Measurements from ENCODE around the gene RBSN. TPM values are rescaled to one million over a fixed set of nuclear protein-coding genes. Genes with fewer than 3 reads are reported as not detected.
"Not testable (repeated sequence)": the region's sequence is repeated elsewhere in the genome, so short reads cannot be mapped to it uniquely, and the experiment has no call there.

RBSN gene
- polyA plus RNA-seq (2013, experiment 1 of 2; ENCODE audit: insufficient read length), result 14.8 TPM
- polyA plus RNA-seq (2013, experiment 2 of 2; ENCODE audit: insufficient read length), result 16.4 TPM

DNA sequence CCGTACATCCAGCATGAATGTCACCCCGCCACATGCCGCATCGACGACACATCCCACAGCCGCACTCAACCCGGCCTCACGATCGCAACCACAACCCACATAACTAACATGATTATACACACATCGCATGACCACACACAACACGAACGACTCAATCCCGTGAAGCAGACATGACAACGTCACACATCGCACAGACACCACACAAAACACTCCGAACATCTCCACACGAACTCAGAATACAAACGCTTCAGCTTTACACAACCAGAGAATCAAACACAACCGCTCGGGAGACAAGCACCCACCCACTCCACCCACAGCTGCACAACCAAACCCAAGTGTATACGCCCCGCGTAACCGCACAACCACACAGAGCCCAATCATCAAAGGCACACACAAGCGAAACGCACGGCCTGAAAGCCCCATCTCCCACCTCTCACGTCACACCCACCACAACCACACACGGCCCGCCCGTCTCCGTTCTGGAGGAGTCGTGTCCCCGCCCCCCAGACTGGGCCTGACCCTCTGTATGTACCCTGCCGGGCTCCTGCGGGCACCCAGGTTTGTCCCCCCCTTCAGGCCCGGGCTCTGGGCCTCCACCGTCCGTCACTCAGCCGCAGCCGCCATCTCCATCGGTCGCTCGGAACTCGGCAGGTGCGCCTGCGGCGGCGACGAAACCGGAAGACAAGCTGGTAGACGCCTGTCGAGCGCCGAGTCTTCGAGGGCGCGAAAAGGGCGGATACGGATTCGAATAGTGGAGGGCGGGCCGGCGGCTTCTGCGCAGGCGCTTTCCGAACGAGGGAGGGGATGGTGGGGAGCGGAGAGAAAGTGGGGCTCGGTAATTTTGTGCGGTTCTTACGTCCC is at the start of gene RBSN:
Gene RBSN, minus strand, starts transcription at position 646 of the 861 bp plus-strand sequence. CDS start 3,028 bp downstream, outside the sequence.
- DNase-seq, result peak; percentile 95

DNA sequence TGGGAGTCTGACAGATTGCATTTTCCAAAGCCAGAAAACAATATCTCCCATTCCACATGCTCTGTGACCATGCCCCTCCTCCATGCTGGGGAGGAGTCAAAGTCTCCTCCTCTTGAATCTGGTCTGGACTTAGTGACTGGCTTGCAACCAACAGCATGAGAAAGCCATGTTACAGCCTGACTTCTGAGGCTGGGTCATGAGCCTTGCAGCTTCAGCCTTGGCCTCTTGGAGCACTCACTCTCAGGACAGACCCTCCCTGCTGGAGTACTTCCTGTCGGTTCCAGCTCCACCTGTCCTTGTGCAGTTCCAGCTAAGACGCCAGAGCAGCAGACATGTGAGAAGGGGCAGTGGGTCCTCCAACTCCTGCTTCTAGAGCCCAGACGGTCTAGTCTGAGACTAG is 49.7 kb upstream of the RBSN start:
- DNase-seq, result peak; percentile 6

DNA sequence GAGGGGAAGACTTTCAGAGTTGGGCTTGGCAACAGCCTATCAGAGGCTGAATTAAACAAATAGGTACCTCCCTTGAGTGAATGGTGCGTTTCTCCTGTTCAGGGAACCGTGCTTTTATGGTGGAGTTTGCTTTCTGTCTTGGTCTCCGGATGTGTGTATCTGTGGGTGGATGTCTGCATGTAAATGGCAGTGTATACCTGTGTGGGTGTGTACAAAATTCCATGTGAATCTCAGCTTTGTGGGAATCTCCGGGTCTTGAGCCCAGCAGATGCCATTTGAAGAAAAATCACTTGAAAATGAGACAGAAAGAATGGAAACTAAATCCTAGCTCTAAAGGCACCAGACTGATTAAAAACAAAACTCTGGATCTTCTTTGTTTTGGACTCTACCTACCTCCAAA is 37.9 kb upstream of the RBSN start:
- DNase-seq, result not testable (repeated sequence)

DNA sequence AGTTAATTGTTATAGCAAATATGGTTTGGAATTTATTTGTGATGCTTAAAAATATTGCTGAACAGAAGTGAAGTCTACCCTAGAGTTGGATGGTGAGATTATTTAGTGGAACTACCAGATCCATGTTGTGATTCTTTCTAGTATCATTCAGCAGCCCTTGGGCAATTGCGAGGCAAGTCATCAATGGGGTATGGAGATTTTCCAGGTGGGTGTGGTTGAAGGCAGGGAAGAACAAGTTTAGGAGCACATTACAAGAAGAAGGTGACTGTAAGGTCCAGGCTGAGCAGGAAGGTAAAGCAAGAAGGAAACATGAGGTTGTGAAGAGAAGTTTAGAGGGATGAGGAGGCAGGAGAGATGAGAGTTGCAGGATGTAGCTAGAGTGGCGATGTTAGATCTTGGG is 36.0 kb upstream of the RBSN start:
- DNase-seq, result not testable (repeated sequence)

DNA sequence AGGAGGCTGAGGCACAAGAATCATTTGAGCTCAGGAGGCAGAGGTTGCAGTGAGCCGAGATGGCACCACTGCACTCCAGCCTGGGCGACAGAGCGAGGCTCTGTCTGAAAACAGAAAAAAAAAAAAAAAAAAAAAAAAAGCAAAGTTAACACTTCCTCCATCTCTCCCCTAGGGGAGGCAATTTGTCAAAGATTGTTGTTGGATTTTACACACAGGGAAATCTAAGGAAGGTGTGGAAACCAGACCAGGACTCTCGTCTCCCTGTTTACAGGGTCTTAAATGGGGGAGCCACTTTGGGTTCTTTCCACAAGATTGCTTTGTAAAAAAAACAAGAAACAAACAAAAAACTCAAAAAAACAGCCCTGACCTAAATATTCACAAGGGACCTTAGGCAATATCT is 29.5 kb upstream of the RBSN start:
- DNase-seq, result not testable (repeated sequence)

DNA sequence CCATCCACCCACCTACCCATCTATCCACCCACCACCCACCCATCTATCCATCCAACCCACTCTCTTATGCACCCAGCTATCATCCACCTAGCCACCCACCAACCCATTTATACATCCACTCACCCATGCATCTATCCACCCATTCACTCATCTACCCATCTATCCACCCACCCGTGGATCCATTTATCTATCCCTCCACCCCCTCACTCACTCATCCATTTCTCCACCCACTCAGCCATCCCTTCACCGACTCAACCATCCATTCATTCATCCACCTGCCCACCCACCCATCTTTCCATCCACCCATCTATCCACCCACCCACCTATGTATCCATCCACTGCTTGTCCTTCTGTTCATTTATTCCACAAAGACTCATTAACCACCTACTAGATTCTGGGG is 28.0 kb upstream of the RBSN start:
- not testable (repeated sequence) for DNase-seq

DNA sequence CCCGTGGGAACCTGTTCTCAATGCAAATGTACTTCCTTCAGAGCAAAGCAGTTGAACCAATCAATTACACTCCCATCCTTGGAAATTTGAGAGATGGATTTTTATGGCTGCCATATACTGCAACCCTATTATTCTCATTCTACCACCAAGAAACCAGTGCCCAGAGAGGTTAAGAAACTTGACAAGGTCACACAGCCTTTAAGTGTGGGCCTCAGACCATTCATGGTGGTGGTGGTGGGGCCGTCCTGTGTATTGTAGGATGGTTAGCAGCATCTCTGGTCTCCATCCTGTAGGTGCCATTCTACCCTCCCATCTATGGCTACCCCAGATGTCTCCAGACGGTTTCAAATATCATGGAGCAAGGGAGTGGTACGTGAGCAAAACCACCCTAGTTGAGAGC is 23.4 kb upstream of the RBSN start:
- DNase-seq, result no peak

DNA sequence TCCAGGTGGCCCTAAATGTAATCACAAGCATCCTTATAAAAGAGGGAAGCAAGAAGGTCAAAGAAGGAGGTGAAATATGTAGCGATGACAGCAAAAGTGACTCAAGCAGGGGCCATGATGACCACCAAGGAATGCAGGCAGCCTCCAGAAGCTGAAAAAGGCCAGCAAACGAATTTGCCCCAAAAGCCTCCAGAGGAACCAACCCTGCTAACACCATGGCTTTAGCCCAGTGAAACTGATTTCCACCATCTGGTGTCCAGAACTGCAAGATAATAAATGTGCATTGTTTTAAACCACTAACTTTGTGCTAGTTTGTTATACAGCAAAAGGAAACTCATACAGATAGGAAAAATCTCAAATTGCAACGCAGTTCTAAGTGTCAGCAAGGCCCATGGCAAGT is 23.0 kb upstream of the RBSN start:
- no peak for DNase-seq

DNA sequence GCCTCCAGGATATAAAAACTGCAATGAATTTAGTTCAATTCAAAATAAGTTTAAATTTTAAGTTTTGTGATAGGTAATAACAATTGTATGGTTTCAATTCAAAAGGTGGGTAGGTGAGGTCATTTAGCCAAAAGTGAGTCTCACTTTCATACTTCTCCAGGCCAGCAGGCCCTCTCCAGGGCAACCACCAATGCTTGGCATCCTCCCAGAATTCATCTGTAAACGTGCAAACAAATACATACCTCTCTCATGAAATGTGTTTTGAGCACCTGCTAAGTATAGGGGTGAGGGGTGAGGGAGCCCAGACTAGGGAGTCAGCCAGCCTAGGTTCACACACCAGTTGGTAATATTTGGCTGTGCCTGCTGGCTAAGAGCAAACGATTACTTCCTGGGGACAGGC is 22.0 kb upstream of the RBSN start:
- no peak for DNase-seq

DNA sequence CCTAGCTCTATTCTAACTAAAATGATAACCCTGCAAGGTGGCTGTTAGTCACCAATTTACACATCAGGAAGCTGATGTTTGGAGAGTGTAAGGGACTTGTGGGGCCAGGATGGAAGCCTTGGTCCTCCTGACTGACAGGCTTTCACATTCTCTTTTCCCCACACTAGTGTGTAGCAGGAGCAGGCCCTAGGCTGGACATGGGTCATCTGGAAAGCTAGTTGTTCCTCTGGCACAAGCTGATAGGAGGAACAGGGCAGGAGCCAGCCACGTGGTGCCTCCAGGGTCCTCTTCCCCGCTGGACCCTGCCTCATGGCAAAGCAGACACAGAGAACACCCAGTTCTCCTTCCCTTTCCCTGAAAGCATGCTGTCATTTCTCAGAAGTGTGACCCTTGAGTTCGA is 18.1 kb upstream of the RBSN start:
- no peak for DNase-seq

DNA sequence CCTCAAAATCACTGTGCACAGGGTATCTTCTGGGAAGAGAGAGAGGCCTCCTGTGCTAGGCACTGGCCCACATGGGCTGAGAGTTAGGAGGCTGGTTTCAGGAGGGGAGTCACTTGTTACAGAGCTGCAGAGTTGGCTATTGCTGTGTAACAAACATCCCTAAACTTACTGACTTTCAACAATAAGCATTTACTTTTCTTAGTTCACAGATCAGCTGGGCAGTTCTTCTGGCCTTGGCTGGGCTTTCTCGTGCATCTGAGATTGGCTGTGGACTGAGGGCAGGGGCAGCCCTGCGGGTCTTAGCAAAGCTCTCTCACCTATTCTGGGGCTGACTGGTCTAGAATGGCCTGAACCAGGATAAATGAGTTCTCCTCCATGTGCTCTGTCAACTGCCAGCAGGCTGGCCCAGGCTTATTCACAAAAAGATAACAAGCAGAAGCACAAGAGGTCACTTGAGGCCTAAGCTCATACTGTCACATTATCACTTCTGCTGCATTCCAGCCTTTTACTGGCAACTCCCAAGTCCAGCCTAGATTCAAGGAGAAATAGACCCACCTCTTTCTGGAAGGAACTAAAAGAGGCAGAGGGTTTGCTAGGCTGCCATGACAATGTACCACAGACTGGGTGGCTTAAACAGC is 17.2 kb upstream of the RBSN start:
- no peak for DNase-seq

DNA sequence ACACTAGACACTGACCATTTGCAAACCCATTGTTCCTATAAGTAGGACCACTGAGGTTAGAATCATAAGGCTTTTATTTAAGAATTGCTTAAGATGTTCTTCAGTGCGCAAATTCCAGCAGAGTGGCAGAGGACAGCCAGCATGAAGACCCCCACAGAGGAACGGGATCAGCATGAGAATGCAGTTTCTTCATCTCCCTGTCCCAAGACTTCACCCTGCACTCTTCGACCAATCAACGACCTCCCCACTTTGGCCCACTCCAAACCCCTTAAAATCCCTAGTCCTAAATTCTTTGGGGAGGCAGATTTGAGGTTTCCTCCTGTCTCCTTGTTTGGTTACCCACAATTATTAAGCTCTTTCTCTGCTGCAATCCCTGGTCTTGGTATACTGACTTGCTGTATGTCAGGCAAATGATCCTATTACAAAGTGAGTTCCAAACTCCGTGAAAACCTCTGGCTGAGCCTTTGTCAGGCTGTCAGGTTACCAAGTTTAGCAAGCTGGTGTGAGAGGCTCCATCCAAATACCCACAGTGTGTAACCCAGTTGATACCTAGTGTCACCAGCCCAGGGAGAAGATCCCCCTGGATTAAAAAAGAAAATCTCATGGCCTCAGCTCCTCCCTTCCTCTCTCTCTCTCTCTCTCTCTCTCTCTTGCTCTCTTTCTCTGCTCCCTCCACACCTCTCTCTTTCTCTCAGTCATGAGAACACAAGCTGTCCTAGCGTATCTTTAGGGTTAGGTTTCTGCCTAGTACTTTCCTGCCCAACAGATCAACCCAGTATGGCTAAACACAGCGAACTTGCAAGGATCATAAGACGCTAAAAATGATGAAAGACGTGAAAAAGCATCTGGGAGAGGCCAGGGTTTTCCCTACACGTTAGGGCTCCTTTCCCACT is 15.8 kb upstream of the RBSN start:
- DNase-seq, result no peak

DNA sequence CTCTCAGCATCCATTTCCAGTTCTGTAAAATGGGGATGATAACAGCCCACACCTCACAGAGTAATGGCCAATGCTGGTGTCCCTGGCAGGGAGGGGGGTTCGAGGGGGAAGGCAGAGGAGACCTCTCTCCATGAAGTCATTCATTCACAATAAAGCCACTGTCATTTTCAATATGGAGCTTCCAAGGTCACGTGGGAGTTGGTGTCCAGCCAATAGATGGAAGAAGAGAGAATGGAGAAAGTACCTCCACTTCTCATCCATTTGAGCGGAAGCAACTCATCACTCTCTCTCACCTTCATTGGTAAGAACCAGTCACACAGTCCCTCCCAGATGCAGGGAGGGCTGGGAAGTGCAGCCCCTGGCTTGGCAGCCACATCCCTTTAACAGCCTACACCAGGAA is 14.9 kb upstream of the RBSN start:
- DNase-seq, result no peak

DNA sequence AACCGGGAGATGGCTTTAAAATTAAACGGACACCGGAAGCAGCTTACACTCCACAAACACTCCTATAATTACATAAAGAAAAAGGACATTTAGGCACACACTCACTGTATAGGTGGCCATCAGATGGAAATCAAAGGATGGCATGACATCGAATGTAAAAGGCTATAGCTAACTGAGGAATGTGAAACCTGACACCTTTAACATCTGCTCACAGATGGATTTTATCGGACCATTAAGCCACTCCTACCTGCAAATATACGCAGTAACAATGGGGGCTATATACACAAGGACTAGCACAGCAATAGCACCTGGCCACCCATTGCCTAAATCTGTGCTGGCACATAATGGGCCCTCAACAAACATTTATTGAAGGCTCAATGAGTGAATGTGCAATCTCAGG is 14.5 kb upstream of the RBSN start:
- no peak for DNase-seq

DNA sequence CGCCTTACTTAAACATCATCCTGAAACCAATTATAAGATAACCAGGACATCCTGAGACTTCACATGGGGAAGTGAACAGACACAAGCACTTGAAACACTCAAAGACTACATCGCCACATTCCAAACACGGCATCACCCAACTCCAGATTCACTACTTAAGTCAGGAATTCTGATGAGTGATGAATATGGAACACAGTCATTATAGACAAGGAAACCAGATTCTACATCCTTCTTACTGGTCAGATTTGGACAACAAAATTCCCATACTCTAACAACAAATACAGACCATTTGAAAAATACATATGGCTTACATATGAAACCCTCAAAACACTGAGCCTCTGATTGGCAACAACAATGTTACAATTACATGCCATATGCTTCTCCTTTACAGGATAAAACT is 13.1 kb upstream of the RBSN start:
- DNase-seq, result peak; percentile 23

DNA sequence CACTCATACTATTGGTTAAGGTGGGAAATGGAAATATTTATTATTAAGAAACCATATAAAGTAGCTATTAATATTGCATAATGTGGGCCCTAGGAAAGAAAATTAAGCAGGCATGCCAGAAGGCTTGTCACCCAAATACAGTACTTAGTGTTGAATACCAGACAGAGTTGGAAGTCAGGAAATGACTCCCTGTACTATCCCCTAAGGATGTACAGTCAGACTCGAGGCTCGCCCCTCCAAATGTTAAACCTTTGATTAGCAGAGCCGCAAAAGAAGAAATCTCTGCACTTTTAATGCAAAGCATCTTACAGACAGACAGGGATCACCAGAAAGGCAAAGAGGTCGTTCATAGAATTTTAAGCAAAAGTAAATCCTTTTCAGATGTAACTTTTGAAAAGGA is 11.3 kb upstream of the RBSN start:
- peak; percentile 54 for DNase-seq

DNA sequence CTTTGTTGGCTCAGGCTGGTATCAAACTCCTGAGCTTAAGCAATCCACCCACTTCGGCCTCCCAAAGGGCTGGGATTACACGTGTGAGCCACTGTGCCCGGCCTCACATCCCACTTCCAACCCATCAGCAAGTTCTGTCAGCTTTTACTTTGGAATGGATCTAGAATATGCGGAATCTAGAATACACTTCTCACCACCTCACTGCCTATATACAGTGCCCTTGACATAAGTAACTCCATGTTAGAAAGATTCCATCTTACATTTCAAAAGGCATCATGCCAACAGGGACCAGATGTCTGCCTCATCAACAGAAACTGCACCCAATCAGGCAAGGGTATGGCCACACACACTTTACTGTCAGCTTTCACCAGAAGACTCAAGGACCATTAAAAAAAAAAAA is 9.9 kb upstream of the RBSN start:
- DNase-seq, result no peak

DNA sequence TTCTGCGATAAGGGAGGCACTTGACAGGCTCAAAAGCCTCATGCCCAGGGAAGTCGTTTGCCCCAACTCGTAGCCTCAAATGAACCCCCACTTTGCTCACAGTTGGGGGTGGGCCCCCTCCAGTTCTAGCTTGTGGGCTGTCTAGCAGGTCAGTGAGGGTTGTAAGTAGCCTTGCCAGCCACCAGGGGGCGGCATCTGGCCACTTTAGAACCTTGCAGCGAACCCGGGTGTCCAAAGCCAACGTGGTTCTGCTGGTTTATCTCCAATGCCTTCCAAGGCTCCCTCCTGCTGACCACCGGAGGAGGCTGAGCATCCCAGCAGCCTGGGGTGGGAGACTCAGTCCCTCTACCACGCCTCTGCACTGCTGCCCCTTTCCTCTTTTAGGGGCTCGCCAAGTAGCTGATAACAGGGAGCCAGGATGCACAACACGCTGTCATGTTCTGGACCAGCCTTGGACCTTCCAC is 9.2 kb upstream of the RBSN start:
- DNase-seq, result peak; percentile 71

DNA sequence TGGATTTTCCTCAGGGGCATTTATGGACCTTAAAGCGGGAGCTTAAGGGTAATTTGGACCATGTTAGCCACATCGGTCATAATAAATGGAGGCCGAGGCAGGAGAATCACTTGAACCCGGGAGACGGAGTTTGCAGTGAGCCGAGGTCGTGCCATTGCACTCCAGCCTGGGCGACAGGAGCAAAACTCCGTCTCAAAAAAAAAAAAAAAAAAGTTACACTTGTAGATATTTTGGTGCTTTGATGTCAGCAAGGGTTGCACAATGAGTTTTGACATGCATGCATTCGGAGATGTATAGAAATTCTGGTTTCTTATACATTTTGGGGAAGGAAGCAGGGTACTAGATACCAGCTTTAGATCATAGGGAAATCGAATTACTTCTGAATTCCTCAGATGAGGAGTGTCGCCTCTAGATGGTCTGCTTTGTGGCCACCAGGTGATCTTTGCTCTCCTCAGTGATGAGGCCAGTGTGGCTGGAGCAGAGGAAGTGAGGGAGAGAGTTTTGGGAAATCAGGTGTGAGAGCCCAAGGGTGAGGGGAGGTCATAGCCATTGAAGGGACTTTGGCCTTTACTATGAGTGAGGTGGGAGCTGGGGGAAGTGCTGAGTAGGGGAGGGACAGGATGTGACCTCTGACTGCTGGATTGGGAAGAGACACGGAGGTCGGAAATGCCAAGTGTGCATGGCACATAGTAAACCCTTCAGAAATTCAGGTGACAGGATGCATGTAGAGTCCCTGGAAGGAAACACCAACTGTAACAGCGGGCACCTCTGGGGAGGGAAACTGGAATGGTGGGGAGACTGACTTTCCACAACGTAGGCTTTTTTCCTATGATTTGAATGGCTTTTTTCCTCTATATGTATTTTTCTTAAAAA is 8.4 kb upstream of the RBSN start:
- no peak for DNase-seq

DNA sequence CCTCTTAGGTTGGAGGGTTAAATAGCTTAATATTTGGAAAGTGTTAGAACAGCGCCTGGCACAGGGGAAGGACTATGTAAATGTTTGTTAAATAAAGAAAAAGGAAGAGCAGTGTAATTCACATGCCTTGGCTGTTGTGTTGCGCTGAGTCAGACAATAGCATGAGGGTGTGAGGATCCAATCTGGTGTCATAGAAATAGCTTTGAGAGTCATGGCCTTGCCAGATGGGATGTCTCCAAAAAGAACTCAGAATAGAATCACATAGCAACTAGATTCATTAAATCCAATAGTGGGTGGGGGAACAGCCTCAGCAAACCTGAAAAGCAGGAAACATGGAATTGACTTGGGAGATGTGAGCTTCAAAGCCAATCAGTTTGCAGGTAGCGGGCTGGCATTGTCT is 3.9 kb upstream of the RBSN start:
- no peak for DNase-seq

DNA sequence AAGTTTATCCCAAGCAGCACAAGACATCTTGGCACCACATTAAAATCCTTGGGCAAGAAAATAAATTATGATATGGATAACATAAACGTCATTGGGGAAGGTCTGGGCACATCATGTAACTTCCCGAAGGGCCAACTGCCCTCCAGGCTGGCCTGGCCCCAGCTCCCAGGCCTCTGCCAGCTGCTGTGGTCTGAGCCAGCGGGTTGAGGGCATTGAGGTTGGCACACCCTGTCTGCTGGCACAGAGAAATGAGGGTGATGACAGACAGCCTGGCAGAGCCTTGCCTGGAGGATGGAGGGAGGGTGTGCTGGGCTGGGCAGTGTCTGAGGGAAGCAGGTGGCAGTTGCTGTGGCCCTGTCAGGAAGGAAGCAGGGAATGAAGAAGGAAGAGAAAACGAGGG is 3.3 kb upstream of the RBSN start:
- DNase-seq, result no peak

All from fibroblast of skin of scalp (primary cell).